HepG2 (cell line): ENCODE data around the gene MYL6. TPM values are rescaled to one million over a fixed set of nuclear protein-coding genes. Genes with fewer than 3 reads are reported as not detected.

ENCODE experiments used
- CSRNP2 ChIP-seq: sonication (generic); formaldehyde crosslinking; conservative IDR thresholded peaks from 2 replicates; pipeline ENCODE4 v1.8.0; 2022; ENCODE audit warnings: low read depth, missing genetic modification reagents
- ELF3 ChIP-seq: IDR thresholded peaks from 2 replicates; pipeline ENCODE4 v1.6.1; 2016; ENCODE audit warnings: missing genetic modification reagents, missing compliant biosample characterization
- FOXK2 ChIP-seq: fragments of 450-650 bp; IDR thresholded peaks from 2 replicates; pipeline ENCODE4 v1.6.1; 2016
- FOXM1 ChIP-seq: sonication (generic); formaldehyde crosslinking; IDR thresholded peaks from 2 replicates; pipeline ENCODE4 v1.5.0; 2020; ENCODE audit warnings: missing genetic modification reagents
- KLF12 ChIP-seq: sonication (generic); formaldehyde crosslinking; IDR thresholded peaks from 2 replicates; pipeline ENCODE4 v1.4.0; 2020; ENCODE audit warnings: missing genetic modification reagents, borderline replicate concordance
- MLXIP ChIP-seq: sonication (generic); formaldehyde crosslinking; IDR thresholded peaks from 2 replicates; pipeline ENCODE4 v1.9.0; 2021; ENCODE audit warnings: missing genetic modification reagents, borderline replicate concordance
- MYNN ChIP-seq: sonication (generic); formaldehyde crosslinking; IDR thresholded peaks from 2 replicates; pipeline ENCODE4 v1.4.0; 2020; ENCODE audit warnings: mild to moderate bottlenecking, low read depth, missing genetic modification reagents
- PHF21A ChIP-seq: sonication (generic); formaldehyde crosslinking; IDR thresholded peaks from 2 replicates; pipeline ENCODE4 v1.5.0; 2020; ENCODE audit warnings: mild to moderate bottlenecking, missing genetic modification reagents
- POLR2A ChIP-seq, 2 experiments: IDR thresholded peaks; 2 replicates each; pipeline ENCODE4 v1.6.1; 2011; ENCODE audit warnings: low read depth in 2 of 2, low read length in 2 of 2, mild to moderate bottlenecking in 1 of 2, moderate library complexity in 1 of 2; ENCODE audit not compliant: insufficient read depth in 1 of 2
- RORA ChIP-seq: sonication (generic); formaldehyde crosslinking; IDR thresholded peaks from 2 replicates; pipeline ENCODE4 v1.5.0; 2020; ENCODE audit warnings: mild to moderate bottlenecking, missing genetic modification reagents, moderate library complexity
- SIN3B ChIP-seq: fragments of 150-350 bp; IDR thresholded peaks from 2 replicates; pipeline ENCODE4 v1.6.1; 2014; ENCODE audit warnings: low read length
- SMAD1 ChIP-seq: sonication (generic); formaldehyde crosslinking; IDR thresholded peaks from 2 replicates; pipeline ENCODE4 v1.4.0; 2020; ENCODE audit warnings: missing genetic modification reagents, low read depth, mild to moderate bottlenecking, borderline replicate concordance
- ZBTB49 ChIP-seq: sonication (generic); formaldehyde crosslinking; IDR thresholded peaks from 2 replicates; pipeline ENCODE4 v1.4.0; 2020; ENCODE audit warnings: missing genetic modification reagents, borderline replicate concordance
- ZNF124 ChIP-seq: sonication (generic); formaldehyde crosslinking; IDR thresholded peaks from 2 replicates; pipeline ENCODE4 v1.4.0; 2020; ENCODE audit warnings: missing genetic modification reagents
- ZNF251 ChIP-seq: sonication (generic); formaldehyde crosslinking; IDR thresholded peaks from 2 replicates; pipeline ENCODE4 v1.9.0; 2021; ENCODE audit warnings: mild to moderate bottlenecking, missing genetic modification reagents
- ZNF687 ChIP-seq: sonication (generic); formaldehyde crosslinking; IDR thresholded peaks from 2 replicates; pipeline ENCODE4 v1.5.1; 2020; ENCODE audit warnings: mild to moderate bottlenecking, missing genetic modification reagents, moderate library complexity
- ZNF790 ChIP-seq: sonication (generic); formaldehyde crosslinking; IDR thresholded peaks from 2 replicates; pipeline ENCODE4 v1.8.0; 2022; ENCODE audit warnings: missing genetic modification reagents, mild to moderate bottlenecking, borderline replicate concordance
- polyA plus RNA-seq, 8 experiments: library from polyadenylated mRNA; depleted of rRNA in 3 of 8; stranded (reverse) in 7 of 8; unstranded in 1 of 8; fragments of >200 nt; fragmentation: Illumina TruSeq in 4 of 8; extraction: Trizol in 4 of 8; gene quantifications; 2 replicates each; pipeline versions ENCODE4 v1.2.1 to v1.2.3, GENCODE V29; 2011 to 2016; ENCODE audit warnings: low read depth in 4 of 8, missing spikeins in 1 of 8, mixed read lengths in 1 of 8; ENCODE audit not compliant: insufficient read depth in 1 of 8
- total RNA-seq, 5 experiments: library from RNA; depleted of rRNA; stranded (reverse); fragments of >200 nt; fragmentation: Illumina TruSeq; extraction: Trizol; gene quantifications; 2 replicates each; pipeline ENCODE4 v1.2.3, GENCODE V29; 2016; ENCODE audit warnings: low read depth in 1 of 5

The MYL6 gene
- total and polyA plus RNA-seq, 2 of the 13 experiments (the other 11 are each of a cell fraction or from before 2014, with no cell fraction given): 1,127 to 1,192 TPM

- TF ChIP-seq MYNN (CRISPR knock-in tag) (0 out of 2 replicates have a peak, but pooled peaks have one; percentile 47), ZNF124 (CRISPR knock-in tag) (peak; percentile 25; the same call in 1 of the 2 replicates), KLF12 (CRISPR knock-in tag) (peak; percentile 85), ZNF687 (CRISPR knock-in tag) (peak; percentile 79), POLR2A (IDR thresholded peaks at IDR 0.05; ENCODE audit: insufficient read depth in 1 of 2, low read depth in 2 of 2, low read length in 2 of 2) (peak; percentile 90 to 96), PHF21A (CRISPR knock-in tag) (peak; percentile 63), CSRNP2 (CRISPR knock-in tag) (no peak), FOXK2 (no peak), SIN3B (no peak), ELF3 (CRISPR knock-in tag) (peak; percentile 60), MLXIP (CRISPR knock-in tag) (no peak), RORA (CRISPR knock-in tag) (no peak), SMAD1 (0 out of 2 replicates have a peak, but pooled peaks have one; percentile 4), ZBTB49 (CRISPR knock-in tag) (no peak), ZNF251 (CRISPR knock-in tag) (no peak), ZNF790 (no peak), FOXM1 (no peak)
These were observed 30.1 kb upstream of the MYL6 start, which contains the start of gene ESYT1 (continued) for GRCh38 chr12:56127888-56128669.
